GM12878 (cell line): ENCODE measurements around the gene IGF1R. TPM values are rescaled to one million over a fixed set of nuclear protein-coding genes. Genes with fewer than 3 reads are reported as not detected.
A peak's percentile ranks its signal among the peaks of the same experiment; 100 is the strongest.

ENCODE experiments used
- BCL11A ChIP-seq: IDR thresholded peaks from 2 replicates; pipeline ENCODE4 v1.6.1; 2011; ENCODE audit warnings: low read depth, low read length
- CBFB ChIP-seq: IDR thresholded peaks from 2 replicates; pipeline ENCODE4 v1.6.1; 2016; ENCODE audit warnings: antibody characterized with exemption, low read depth
- CHD1 ChIP-seq: IDR thresholded peaks from 2 replicates; pipeline ENCODE4 v1.6.1; 2012; ENCODE audit warnings: low read depth, low read length, improper control_type of control experiment
- CHD2 ChIP-seq: IDR thresholded peaks from 2 replicates; pipeline ENCODE4 v1.6.1; 2011; ENCODE audit warnings: low read depth, low read length, improper control_type of control experiment, borderline replicate concordance
- EP300 ChIP-seq, 2 experiments: fragments of 150-350 bp in 1 of 2; IDR thresholded peaks; 2 replicates each; pipeline ENCODE4 v1.6.1; 2011 to 2012; ENCODE audit warnings: low read depth in 2 of 2, low read length in 2 of 2, borderline replicate concordance in 1 of 2, improper control_type of control experiment in 1 of 2, inconsistent platforms in 1 of 2; ENCODE audit not compliant: control insufficient read depth in 1 of 2
- FOXK2 ChIP-seq: fragments of 450-650 bp; IDR thresholded peaks from 2 replicates; pipeline ENCODE4 v1.6.1; 2017; ENCODE audit warnings: mild to moderate bottlenecking, moderate library complexity
- GABPA ChIP-seq: IDR thresholded peaks from 2 replicates; pipeline ENCODE4 v1.6.1; 2014; ENCODE audit warnings: antibody characterized with exemption, low read depth, mild to moderate bottlenecking, inconsistent platforms
- HDAC2 ChIP-seq: fragments of 200-600 bp; sonication (generic); IDR thresholded peaks from 2 replicates; pipeline ENCODE4 v1.6.1; 2017
- IKZF2 ChIP-seq, 2 experiments: fragments of 450-650 bp; IDR thresholded peaks; 2 replicates each; pipeline ENCODE4 v1.6.1; 2017; ENCODE audit warnings: mild to moderate bottlenecking in 2 of 2, moderate library complexity in 2 of 2
- JUNB ChIP-seq: IDR thresholded peaks from 2 replicates; pipeline ENCODE4 v1.6.1; 2016; ENCODE audit warnings: antibody characterized with exemption, mild to moderate bottlenecking
- LARP7 ChIP-seq: fragments of 450-650 bp; IDR thresholded peaks from 2 replicates; pipeline ENCODE4 v1.6.1; 2017; ENCODE audit warnings: mild to moderate bottlenecking
- MTA3 ChIP-seq: IDR thresholded peaks from 2 replicates; pipeline ENCODE4 v1.6.1; 2012; ENCODE audit warnings: low read length, inconsistent platforms, borderline replicate concordance
- NBN ChIP-seq: fragments of 450-650 bp; IDR thresholded peaks from 2 replicates; pipeline ENCODE4 v1.6.1; 2016
- RELA ChIP-seq: fragments of 450-650 bp; IDR thresholded peaks from 2 replicates; pipeline ENCODE4 v1.8.0; 2014; ENCODE audit warnings: borderline replicate concordance; ENCODE audit not compliant: partially characterized antibody
- RUNX3 ChIP-seq: IDR thresholded peaks from 2 replicates; pipeline ENCODE4 v1.6.1; 2012; ENCODE audit warnings: low read length, inconsistent platforms
- SIN3A ChIP-seq: IDR thresholded peaks from 2 replicates; pipeline ENCODE4 v1.6.1; 2012; ENCODE audit warnings: low read depth, low read length, improper control_type of control experiment
- SMAD1 ChIP-seq: fragments of 450-650 bp; IDR thresholded peaks from 2 replicates; pipeline ENCODE4 v1.6.1; 2018; ENCODE audit warnings: mild to moderate bottlenecking, low read depth; ENCODE audit not compliant: partially characterized antibody
- SMAD5 ChIP-seq: IDR thresholded peaks from 2 replicates; pipeline ENCODE4 v1.6.1; 2016; ENCODE audit warnings: antibody characterized with exemption, low read depth
- SP1 ChIP-seq: IDR thresholded peaks from one replicate; pipeline ENCODE4 v1.6.1; 2011; ENCODE audit warnings: low read depth, low read length
- TCF3 ChIP-seq: IDR thresholded peaks from 2 replicates; pipeline ENCODE4 v1.6.1; 2012; ENCODE audit warnings: low read depth, mild to moderate bottlenecking, low read length, borderline replicate concordance; ENCODE audit not compliant: insufficient read depth
- WRNIP1 ChIP-seq: IDR thresholded peaks from 2 replicates; pipeline ENCODE4 v1.6.1; 2011; ENCODE audit warnings: low read depth, low read length, improper control_type of control experiment, borderline replicate concordance
- YY1 ChIP-seq: IDR thresholded peaks from 2 replicates; pipeline ENCODE4 v1.6.1; 2011; ENCODE audit warnings: low read depth, mild to moderate bottlenecking, low read length
- ZNF207 ChIP-seq: fragments of 450-650 bp; IDR thresholded peaks from 2 replicates; pipeline ENCODE4 v1.6.1; 2014; ENCODE audit warnings: antibody characterized with exemption, mild to moderate bottlenecking, borderline replicate concordance
- ZNF274 ChIP-seq: IDR thresholded peaks from one replicate; pipeline ENCODE4 v1.8.0; 2011; ENCODE audit not compliant: insufficient read length, insufficient read depth
- ZNF384 ChIP-seq: IDR thresholded peaks from 2 replicates; pipeline ENCODE4 v1.6.1; 2012; ENCODE audit warnings: low read depth, mild to moderate bottlenecking, low read length, improper control_type of control experiment, borderline replicate concordance
- polyA plus RNA-seq, 11 experiments: library from polyadenylated mRNA; depleted of rRNA in 4 of 11; unstranded in 6 of 11; stranded (reverse) in 5 of 11; fragments of >200 nt; fragmentation: Nextera tagmentation in 4 of 11; fragmentation: Illumina TruSeq in 1 of 11; extraction: Ambion mirVana in 4 of 11; extraction: Trizol in 1 of 11; gene quantifications; 1 replicate in 1 of 11; 2 replicates in 10 of 11; pipeline versions ENCODE4 v1.2.1 to v1.2.3, GENCODE V29; 2011 to 2016; ENCODE audit warnings: inconsistent platforms in 2 of 11, missing spikeins in 2 of 11, low read depth in 1 of 11
- total RNA-seq, 4 experiments: library from RNA; depleted of rRNA in 3 of 4; stranded (reverse); fragments of >200 nt in 3 of 4; fragmentation: Illumina TruSeq in 1 of 4; extraction: Trizol in 1 of 4; gene quantifications; 2 replicates each; pipeline versions ENCODE4 v1.2.1 to v1.2.3, GENCODE V29; 2013 to 2021
- TF ChIP-seq, protein P1 (sequence below): IDR thresholded peaks from 2 replicates; pipeline ENCODE4 v1.6.1; 2011; ENCODE audit warnings: borderline replicate concordance, low read depth, mild to moderate bottlenecking, moderate library complexity, low read length; ENCODE audit not compliant: insufficient read depth, poor library complexity, severe bottlenecking
- TF ChIP-seq, protein P2 (sequence below): IDR thresholded peaks from 2 replicates; pipeline ENCODE4 v1.6.1; 2012; ENCODE audit warnings: low read depth, low read length, improper control_type of control experiment
- TF ChIP-seq, protein P3 (sequence below): fragments of 450-650 bp; IDR thresholded peaks from 2 replicates; pipeline ENCODE4 v1.6.1; 2017; ENCODE audit warnings: antibody characterized with exemption, mild to moderate bottlenecking, moderate library complexity
- TF ChIP-seq, protein P4 (sequence below): IDR thresholded peaks from 2 replicates; pipeline ENCODE4 v1.6.1; 2011; ENCODE audit warnings: mild to moderate bottlenecking, low read depth, low read length, moderate library complexity; ENCODE audit not compliant: insufficient replicate concordance

The IGF1R gene
- total and polyA plus RNA-seq, 10 of the 15 experiments (the other 5 are each of a cell fraction or from before 2014, with no cell fraction given): 0.03 to 2.7 (median 0.66) TPM

DNA sequence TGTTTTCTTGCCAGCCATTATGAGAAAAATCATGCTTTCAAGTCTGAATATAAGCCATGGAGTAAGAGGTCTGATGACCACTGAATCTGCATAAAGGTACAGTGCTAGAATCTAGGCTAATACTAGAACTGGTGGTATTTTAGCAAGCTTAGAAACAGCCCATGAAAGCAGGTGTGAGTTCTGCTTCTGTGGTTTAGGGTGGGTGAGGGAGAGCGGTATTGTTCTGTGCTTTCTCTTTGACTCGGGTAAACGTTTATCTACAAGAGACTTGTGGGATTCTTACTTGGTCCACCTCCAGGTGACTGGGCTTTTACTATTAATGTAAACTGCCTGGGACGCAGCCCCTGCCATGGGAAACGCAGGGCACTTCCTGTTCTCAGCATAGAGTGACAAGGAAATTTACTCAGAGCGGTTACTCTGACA is 304.1 kb downstream of the IGF1R start (continued):
- TF ChIP-seq LARP7: no peak
- TF ChIP-seq FOXK2: no peak; the same call in 1 of the 2 replicates
- TF ChIP-seq, protein P1, sequence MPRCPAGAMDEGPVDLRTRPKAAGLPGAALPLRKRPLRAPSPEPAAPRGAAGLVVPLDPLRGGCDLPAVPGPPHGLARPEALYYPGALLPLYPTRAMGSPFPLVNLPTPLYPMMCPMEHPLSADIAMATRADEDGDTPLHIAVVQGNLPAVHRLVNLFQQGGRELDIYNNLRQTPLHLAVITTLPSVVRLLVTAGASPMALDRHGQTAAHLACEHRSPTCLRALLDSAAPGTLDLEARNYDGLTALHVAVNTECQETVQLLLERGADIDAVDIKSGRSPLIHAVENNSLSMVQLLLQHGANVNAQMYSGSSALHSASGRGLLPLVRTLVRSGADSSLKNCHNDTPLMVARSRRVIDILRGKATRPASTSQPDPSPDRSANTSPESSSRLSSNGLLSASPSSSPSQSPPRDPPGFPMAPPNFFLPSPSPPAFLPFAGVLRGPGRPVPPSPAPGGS: peak; percentile 70
- TF ChIP-seq TCF3: 0 out of 2 replicates have a peak, but pooled peaks have one; percentile 69
- peak; percentile 74; the same call in 1 of the 2 replicates for TF ChIP-seq NBN
- no peak for TF ChIP-seq ZNF274
- TF ChIP-seq, protein P2, sequence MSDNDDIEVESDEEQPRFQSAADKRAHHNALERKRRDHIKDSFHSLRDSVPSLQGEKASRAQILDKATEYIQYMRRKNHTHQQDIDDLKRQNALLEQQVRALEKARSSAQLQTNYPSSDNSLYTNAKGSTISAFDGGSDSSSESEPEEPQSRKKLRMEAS: no peak
- TF ChIP-seq SIN3A: no peak
- TF ChIP-seq JUNB: peak; percentile 69
- TF ChIP-seq SP1: peak; percentile 56
- TF ChIP-seq, protein P3, sequence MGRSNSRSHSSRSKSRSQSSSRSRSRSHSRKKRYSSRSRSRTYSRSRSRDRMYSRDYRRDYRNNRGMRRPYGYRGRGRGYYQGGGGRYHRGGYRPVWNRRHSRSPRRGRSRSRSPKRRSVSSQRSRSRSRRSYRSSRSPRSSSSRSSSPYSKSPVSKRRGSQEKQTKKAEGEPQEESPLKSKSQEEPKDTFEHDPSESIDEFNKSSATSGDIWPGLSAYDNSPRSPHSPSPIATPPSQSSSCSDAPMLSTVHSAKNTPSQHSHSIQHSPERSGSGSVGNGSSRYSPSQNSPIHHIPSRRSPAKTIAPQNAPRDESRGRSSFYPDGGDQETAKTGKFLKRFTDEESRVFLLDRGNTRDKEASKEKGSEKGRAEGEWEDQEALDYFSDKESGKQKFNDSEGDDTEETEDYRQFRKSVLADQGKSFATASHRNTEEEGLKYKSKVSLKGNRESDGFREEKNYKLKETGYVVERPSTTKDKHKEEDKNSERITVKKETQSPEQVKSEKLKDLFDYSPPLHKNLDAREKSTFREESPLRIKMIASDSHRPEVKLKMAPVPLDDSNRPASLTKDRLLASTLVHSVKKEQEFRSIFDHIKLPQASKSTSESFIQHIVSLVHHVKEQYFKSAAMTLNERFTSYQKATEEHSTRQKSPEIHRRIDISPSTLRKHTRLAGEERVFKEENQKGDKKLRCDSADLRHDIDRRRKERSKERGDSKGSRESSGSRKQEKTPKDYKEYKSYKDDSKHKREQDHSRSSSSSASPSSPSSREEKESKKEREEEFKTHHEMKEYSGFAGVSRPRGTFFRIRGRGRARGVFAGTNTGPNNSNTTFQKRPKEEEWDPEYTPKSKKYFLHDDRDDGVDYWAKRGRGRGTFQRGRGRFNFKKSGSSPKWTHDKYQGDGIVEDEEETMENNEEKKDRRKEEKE: no peak
- 0 out of 2 replicates have a peak, but pooled peaks have one; percentile 30 for TF ChIP-seq MTA3
- TF ChIP-seq, protein P4, sequence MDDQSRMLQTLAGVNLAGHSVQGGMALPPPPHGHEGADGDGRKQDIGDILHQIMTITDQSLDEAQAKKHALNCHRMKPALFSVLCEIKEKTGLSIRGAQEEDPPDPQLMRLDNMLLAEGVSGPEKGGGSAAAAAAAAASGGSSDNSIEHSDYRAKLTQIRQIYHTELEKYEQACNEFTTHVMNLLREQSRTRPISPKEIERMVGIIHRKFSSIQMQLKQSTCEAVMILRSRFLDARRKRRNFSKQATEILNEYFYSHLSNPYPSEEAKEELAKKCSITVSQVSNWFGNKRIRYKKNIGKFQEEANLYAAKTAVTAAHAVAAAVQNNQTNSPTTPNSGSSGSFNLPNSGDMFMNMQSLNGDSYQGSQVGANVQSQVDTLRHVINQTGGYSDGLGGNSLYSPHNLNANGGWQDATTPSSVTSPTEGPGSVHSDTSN: no peak
- peak; percentile 97 for TF ChIP-seq RUNX3
- TF ChIP-seq ZNF384: no peak
- no peak for TF ChIP-seq WRNIP1
- peak; percentile 46; the same call in 1 of the 2 replicates for TF ChIP-seq CHD2
- TF ChIP-seq IKZF2 (IDR thresholded peaks at IDR 0.05): peak; percentile 76 to 81; a peak in 2 of 4 replicates
- TF ChIP-seq CHD1: no peak
- TF ChIP-seq SMAD5: no peak
- 0 out of 2 replicates have a peak, but pooled peaks have one; percentile 40 for TF ChIP-seq YY1
- no peak; the same call in 1 of the 2 replicates for TF ChIP-seq ZNF207
- TF ChIP-seq HDAC2: no peak
- no peak for TF ChIP-seq RELA
- peak; percentile 77; the same call in 1 of the 2 replicates for TF ChIP-seq BCL11A
- TF ChIP-seq GABPA: no peak
- TF ChIP-seq EP300 (IDR thresholded peaks at IDR 0.05; ENCODE audit: borderline replicate concordance in 1 of 2, control insufficient read depth in 1 of 2, low read depth in 2 of 2, low read length in 2 of 2): peak; percentile 68 to 89; a peak in 3 of 4 replicates
- peak; percentile 80 for TF ChIP-seq SMAD1
- TF ChIP-seq CBFB: peak; percentile 88
